H9 (cell line): Measurements from ENCODE around the gene PACRGL. TPM values are rescaled to one million over a fixed set of nuclear protein-coding genes. Genes with fewer than 3 reads are reported as not detected.

ENCODE experiments used
- DNase-seq: peaks from one replicate; pipeline ENCODE4 v3.0.0-alpha.2; 2017
- H2AFZ ChIP-seq: one replicate; pipeline ENCODE4 v1.6.1; 2013; ENCODE audit warnings: mild to moderate bottlenecking, low read length, control low read depth, moderate library complexity
- H2AK5ac ChIP-seq: 2 replicates; pipeline ENCODE4 v1.6.1; 2013; ENCODE audit warnings: low read length, control low read depth, mixed read lengths; ENCODE audit not compliant: insufficient read length
- H2BK120ac ChIP-seq: one replicate; pipeline ENCODE4 v1.6.1; 2013; ENCODE audit warnings: low read depth, mild to moderate bottlenecking, low read length, control low read depth, inconsistent platforms; ENCODE audit not compliant: poor library complexity, severe bottlenecking
- H2BK12ac ChIP-seq: 2 replicates; pipeline ENCODE4 v1.6.1; 2013; ENCODE audit warnings: low read length, control low read depth, mixed read lengths, low read depth; ENCODE audit not compliant: insufficient read length
- H2BK15ac ChIP-seq: 2 replicates; pipeline ENCODE4 v1.6.1; 2013; ENCODE audit warnings: low read depth, low read length, control low read depth
- H2BK20ac ChIP-seq: one replicate; pipeline ENCODE4 v1.6.1; 2013; ENCODE audit warnings: low read depth, mild to moderate bottlenecking, low read length, control low read depth, inconsistent platforms; ENCODE audit not compliant: poor library complexity, severe bottlenecking
- H2BK5ac ChIP-seq: 2 replicates; pipeline ENCODE4 v1.6.1; 2013; ENCODE audit warnings: low read length, control low read depth, mixed read lengths; ENCODE audit not compliant: insufficient read length
- H3K14ac ChIP-seq: 2 replicates; pipeline ENCODE4 v1.6.1; 2013; ENCODE audit warnings: low read length, control low read depth; ENCODE audit not compliant: insufficient read depth
- H3K18ac ChIP-seq: 2 replicates; pipeline ENCODE4 v1.6.1; 2013; ENCODE audit warnings: low read depth, mild to moderate bottlenecking, mixed read lengths, low read length, control low read depth; ENCODE audit not compliant: insufficient read length
- H3K23ac ChIP-seq: 2 replicates; pipeline ENCODE4 v1.6.1; 2013; ENCODE audit warnings: low read length, control low read depth, mixed read lengths, low read depth; ENCODE audit not compliant: insufficient read length
- H3K23me2 ChIP-seq: 2 replicates; pipeline ENCODE4 v1.6.1; 2013; ENCODE audit warnings: low read depth, mild to moderate bottlenecking, mixed read lengths, low read length, control low read depth; ENCODE audit not compliant: insufficient read length, poor library complexity, severe bottlenecking
- H3K27ac ChIP-seq: 2 replicates; pipeline ENCODE4 v1.5.1; 2013; ENCODE audit warnings: low read length, control low read depth, mixed read lengths, low read depth; ENCODE audit not compliant: insufficient read length
- H3K27me3 ChIP-seq: 2 replicates; pipeline ENCODE4 v1.6.1; 2013; ENCODE audit warnings: low read length, control low read depth, inconsistent platforms; ENCODE audit not compliant: insufficient read depth
- H3K4ac ChIP-seq: 2 replicates; pipeline ENCODE4 v1.6.1; 2013; ENCODE audit warnings: low read depth, mild to moderate bottlenecking, control low read depth, inconsistent platforms, low read length, moderate library complexity
- H3K4me1 ChIP-seq: 2 replicates; pipeline ENCODE4 v1.6.1; 2013; ENCODE audit warnings: low read length, control low read depth, inconsistent platforms; ENCODE audit not compliant: insufficient read depth
- H3K4me2 ChIP-seq: 2 replicates; pipeline ENCODE4 v1.6.1; 2013; ENCODE audit warnings: low read length, control low read depth, mixed read lengths; ENCODE audit not compliant: insufficient read length, insufficient read depth
- H3K56ac ChIP-seq: 2 replicates; pipeline ENCODE4 v1.6.1; 2013; ENCODE audit warnings: low read depth, mild to moderate bottlenecking, mixed read lengths, low read length, control low read depth; ENCODE audit not compliant: insufficient read length
- H3K79me1 ChIP-seq: 2 replicates; pipeline ENCODE4 v1.6.1; 2013; ENCODE audit warnings: low read depth, mild to moderate bottlenecking, moderate library complexity, low read length, control low read depth, inconsistent platforms; ENCODE audit not compliant: insufficient read depth, poor library complexity, severe bottlenecking
- H3K79me2 ChIP-seq: 2 replicates; pipeline ENCODE4 v1.6.1; 2013; ENCODE audit warnings: low read length, control low read depth, inconsistent platforms; ENCODE audit not compliant: insufficient read depth
- H3K9ac ChIP-seq: 2 replicates; pipeline ENCODE4 v1.6.1; 2013; ENCODE audit warnings: low read length, control low read depth, mixed read lengths; ENCODE audit not compliant: insufficient read length; ENCODE audit errors: extremely low read depth
- H3K9me3 ChIP-seq: one replicate; pipeline ENCODE4 v1.6.1; 2013; ENCODE audit warnings: low read depth, low read length, inconsistent platforms; ENCODE audit not compliant: control insufficient read depth
- H3T11ph ChIP-seq: one replicate; pipeline ENCODE4 v1.6.1; 2013; ENCODE audit warnings: mild to moderate bottlenecking, low read length, control low read depth, inconsistent platforms
- H4K20me1 ChIP-seq: one replicate; pipeline ENCODE4 v1.6.1; 2013; ENCODE audit not compliant: control insufficient read depth, insufficient read length, insufficient read depth
- H4K5ac ChIP-seq: 2 replicates; pipeline ENCODE4 v1.6.1; 2013; ENCODE audit warnings: low read depth, mild to moderate bottlenecking, mixed read lengths, low read length, control low read depth; ENCODE audit not compliant: insufficient read length
- H4K8ac ChIP-seq: replicated peaks from 2 replicates; pipeline ENCODE4 v1.6.1; 2013; ENCODE audit warnings: low read length, control low read depth, mixed read lengths, low read depth; ENCODE audit not compliant: insufficient read length
- H4K91ac ChIP-seq: 2 replicates; pipeline ENCODE4 v1.6.1; 2013; ENCODE audit warnings: low read depth, mild to moderate bottlenecking, moderate library complexity, mixed read lengths, low read length, control low read depth; ENCODE audit not compliant: insufficient read length
- H3K27ac Mint-ChIP-seq, 3 experiments: 2 replicates in 2 of 3; 3 replicates in 1 of 3; pipeline ENCODE4 v1.8.0; 2020 to 2021; ENCODE audit warnings: mixed read lengths in 3 of 3, mild to moderate bottlenecking in 1 of 3, moderate library complexity in 1 of 3
- H3K27me3 Mint-ChIP-seq: 2 replicates; pipeline ENCODE4 v1.8.0; 2021; ENCODE audit warnings: low read depth, mild to moderate bottlenecking, moderate library complexity, mixed read lengths
- H3K36me3 Mint-ChIP-seq, 3 experiments: 2 replicates in 2 of 3; 3 replicates in 1 of 3; pipeline ENCODE4 v1.8.0; 2020 to 2021; ENCODE audit warnings: low read depth in 3 of 3, mixed read lengths in 3 of 3; ENCODE audit not compliant: insufficient read depth in 1 of 3
- H3K4me1 Mint-ChIP-seq, 2 experiments: 2 replicates each; pipeline ENCODE4 v1.8.0; 2020; ENCODE audit warnings: mixed read lengths in 2 of 2
- H3K4me3 Mint-ChIP-seq, 2 experiments: 2 replicates in 1 of 2; 3 replicates in 1 of 2; pipeline ENCODE4 v1.8.0; 2020 to 2021; ENCODE audit warnings: mild to moderate bottlenecking in 2 of 2, mixed read lengths in 2 of 2, moderate library complexity in 1 of 2
- H3K9me3 Mint-ChIP-seq, 2 experiments: 2 replicates in 1 of 2; 3 replicates in 1 of 2; pipeline ENCODE4 v1.8.0; 2020; ENCODE audit warnings: mild to moderate bottlenecking in 2 of 2, mixed read lengths in 2 of 2, moderate library complexity in 1 of 2
- WGBS: extraction: QIAGEN DNeasy Blood & Tissue Kit; methylation state at CpG from one replicate; pipeline ENCODE4 v1.1.7; 2013; ENCODE audit warnings: missing lambda C conversion rate, low lambda C conversion rate, mixed read lengths; ENCODE audit not compliant: insufficient read length; ENCODE audit errors: extremely low coverage; 5-methylcytosine and 5-hydroxymethylcytosine counted together
- total RNA-seq: library from RNA; stranded (reverse); gene quantifications from 2 replicates; pipeline ENCODE4 v1.2.1, GENCODE V29; 2021
- TF ChIP-seq, protein P1 (sequence below): fragments of 200-600 bp; sonication (generic); conservative IDR thresholded peaks from 3 replicates; pipeline ENCODE4 v1.8.0; 2021; ENCODE audit warnings: antibody characterized with exemption, mild to moderate bottlenecking

The PACRGL gene
- total RNA-seq, 1 experiment from 2014 or later: 18.7 TPM

- H3K4me1 Mint-ChIP-seq: no peaks in the 10 kb centered on the region
- no peak overlapping the region for H3K27ac Mint-ChIP-seq
Observed at GRCh38 chr4:20683766-20684165, 16.5 kb upstream of the PACRGL start.

More at GRCh38 chr4:20683766-20684165, 16.5 kb upstream of the PACRGL start:
- H3K9ac ChIP-seq: no peak overlapping the region
- no peak overlapping the region for H3K56ac ChIP-seq
- no peak overlapping the region for H3K4ac ChIP-seq
- Mint-ChIP-seq H3K9me3 (no peaks in the 10 kb centered on the region), H3K27me3 (no peaks in the 10 kb centered on the region), H3K36me3 (no peaks in the 10 kb centered on the region), H3K4me3 (no peak overlapping the region)
- no peak overlapping the region for H3K27ac ChIP-seq
- H4K5ac ChIP-seq: no peak overlapping the region
- no peak overlapping the region for H2AFZ ChIP-seq
- no peak overlapping the region for H3K18ac ChIP-seq
- no peak overlapping the region for H4K8ac ChIP-seq
- H2BK15ac ChIP-seq: no peak overlapping the region
- no peak overlapping the region for H2BK12ac ChIP-seq
- H3K14ac ChIP-seq: no peak overlapping the region
- no peaks in the 10 kb centered on the region for H3K27me3 ChIP-seq
- H3T11ph ChIP-seq: no peak overlapping the region
- H3K79me2 ChIP-seq: no peaks in the 10 kb centered on the region
- WGBS: no CpG with 5 or more reads among the region's 3 CpGs
- H3K79me1 ChIP-seq: no peaks in the 10 kb centered on the region
- no peak overlapping the region for H2AK5ac ChIP-seq
- no peaks in the 10 kb centered on the region for H4K20me1 ChIP-seq
- H2BK20ac ChIP-seq: no peak overlapping the region
- TF ChIP-seq, protein P1, sequence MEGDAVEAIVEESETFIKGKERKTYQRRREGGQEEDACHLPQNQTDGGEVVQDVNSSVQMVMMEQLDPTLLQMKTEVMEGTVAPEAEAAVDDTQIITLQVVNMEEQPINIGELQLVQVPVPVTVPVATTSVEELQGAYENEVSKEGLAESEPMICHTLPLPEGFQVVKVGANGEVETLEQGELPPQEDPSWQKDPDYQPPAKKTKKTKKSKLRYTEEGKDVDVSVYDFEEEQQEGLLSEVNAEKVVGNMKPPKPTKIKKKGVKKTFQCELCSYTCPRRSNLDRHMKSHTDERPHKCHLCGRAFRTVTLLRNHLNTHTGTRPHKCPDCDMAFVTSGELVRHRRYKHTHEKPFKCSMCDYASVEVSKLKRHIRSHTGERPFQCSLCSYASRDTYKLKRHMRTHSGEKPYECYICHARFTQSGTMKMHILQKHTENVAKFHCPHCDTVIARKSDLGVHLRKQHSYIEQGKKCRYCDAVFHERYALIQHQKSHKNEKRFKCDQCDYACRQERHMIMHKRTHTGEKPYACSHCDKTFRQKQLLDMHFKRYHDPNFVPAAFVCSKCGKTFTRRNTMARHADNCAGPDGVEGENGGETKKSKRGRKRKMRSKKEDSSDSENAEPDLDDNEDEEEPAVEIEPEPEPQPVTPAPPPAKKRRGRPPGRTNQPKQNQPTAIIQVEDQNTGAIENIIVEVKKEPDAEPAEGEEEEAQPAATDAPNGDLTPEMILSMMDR: no peak
- no peak overlapping the region for H4K91ac ChIP-seq
- no peaks in the 10 kb centered on the region for H3K4me1 ChIP-seq
- H3K23ac ChIP-seq: no peak overlapping the region
- H2BK5ac ChIP-seq: no peak overlapping the region
- H3K4me2 ChIP-seq: no peak overlapping the region
- no peak overlapping the region for H2BK120ac ChIP-seq
- H3K23me2 ChIP-seq: no peaks in the 10 kb centered on the region
- H3K9me3 ChIP-seq: no peaks in the 10 kb centered on the region
- no peak for DNase-seq
